Activated CD8-positive, alpha-beta T cell treated with anti-CD3 and anti-CD28 coated beads, Interleukin-2, amount 10 ng/mL, durations not matched to agents 7 days and 5 days (primary cell): ENCODE data around the gene ADCY7. TPM values are rescaled to one million over a fixed set of nuclear protein-coding genes. Genes with fewer than 3 reads are reported as not detected.
A peak's percentile ranks its signal among the peaks of the same experiment; 100 is the strongest.

Source experiments
- ATAC-seq: fragments of 150-1000 bp; cut with Tn5 transposase; one replicate; pipeline ENCODE4 v1.10.0; 2021; ENCODE audit warnings: moderate library complexity
- CTCF ChIA-PET: fragments of 350-600 bp; sonication (Branson Sonifier 250); formaldehyde crosslinking; loops from one replicate; lab custom pipeline; 2021; ENCODE audit warnings: antibody characterized with exemption; lab: Charles Lee
- POLR2A ChIA-PET: fragments of 350-600 bp; sonication (Branson Sonifier 250); formaldehyde crosslinking; loops from one replicate; lab custom pipeline; 2021; ENCODE audit warnings: antibody characterized with exemption; lab: Charles Lee
- DNase-seq: peaks from one replicate; pipeline ENCODE4 v3.0.0-alpha.2; 2020
- H3K27ac Mint-ChIP-seq: one replicate; pipeline ENCODE4 v1.8.0; 2021; ENCODE audit warnings: mild to moderate bottlenecking, mixed read lengths
- H3K27me3 Mint-ChIP-seq: one replicate; pipeline ENCODE4 v1.8.0; 2021; ENCODE audit warnings: low read depth, mixed read lengths
- H3K36me3 Mint-ChIP-seq: one replicate; pipeline ENCODE4 v1.8.0; 2021; ENCODE audit warnings: low read depth, mixed read lengths
- H3K4me1 Mint-ChIP-seq: one replicate; pipeline ENCODE4 v1.8.0; 2021; ENCODE audit warnings: low read depth, mixed read lengths
- H3K4me3 Mint-ChIP-seq: one replicate; pipeline ENCODE4 v1.8.0; 2021; ENCODE audit warnings: mild to moderate bottlenecking, mixed read lengths
- H3K9me3 Mint-ChIP-seq: one replicate; pipeline ENCODE4 v1.8.0; 2022; ENCODE audit warnings: mixed read lengths; ENCODE audit not compliant: insufficient read depth
- microRNA-seq: library from miRNA; unstranded; fragments of <30 nt; microRNA quantifications from one replicate; pipeline ENCODE4 v1.2.0, GENCODE V29; 2022
- total RNA-seq, 2 experiments: library from RNA; stranded (reverse); gene quantifications; one replicate each; pipeline ENCODE4 v1.2.3, GENCODE V29; 2021

Gene ADCY7
- total RNA-seq, 2 experiments from 2014 or later: 214 to 225 TPM

GRCh38 chr16:50354629-50355456, 88.5 kb downstream of the ADCY7 start:
- no peak for ATAC-seq
- CTCF ChIA-PET: interaction anchor here (0.6 to 13.2 kb wide), 38 partner anchors 8 to 452 kb away, joined by 3 to 439 read pairs (median 6); partner anchors contain the start of genes ADCY7, BRD7, CNEP1R1 and HEATR3
- H3K4me3 Mint-ChIP-seq: no peak overlapping the region

GRCh38 chr16:50359626-50360025, 93.3 kb downstream of the ADCY7 start:
- ATAC-seq (no peak), DNase-seq (no peak)
- Mint-ChIP-seq H3K4me3 (no peak overlapping the region), H3K9me3 (no peaks in the 10 kb centered on the region), H3K27me3 (no peaks in the 10 kb centered on the region), H3K36me3 (peaks cover 57% of the 10 kb centered on the region), H3K4me1 (peaks cover 42% of the 10 kb centered on the region), H3K27ac (peak overlapping the region; percentile 7)
- POLR2A ChIA-PET: no interaction called here
- CTCF ChIA-PET: interaction anchor here (0.9 to 13.2 kb wide), 12 partner anchors 8 to 447 kb away, joined by 3 to 439 read pairs (median 4); partner anchors contain the start of genes BRD7 and CNEP1R1

More at GRCh38 chr16:50354629-50355456, 88.5 kb downstream of the ADCY7 start:
- H3K27ac Mint-ChIP-seq: no peak overlapping the region
- POLR2A ChIA-PET: interaction anchor here (0.6 to 2.0 kb wide), 7 partner anchors 10 to 332 kb away, joined by 3 to 17 read pairs (median 4); no protein-coding TSS in a partner anchor
- no peaks in the 10 kb centered on the region for H3K27me3 Mint-ChIP-seq
- peaks cover 30% of the 10 kb centered on the region for H3K4me1 Mint-ChIP-seq
- no peak for DNase-seq
- no peaks in the 10 kb centered on the region for H3K9me3 Mint-ChIP-seq
- peaks cover 59% of the 10 kb centered on the region for H3K36me3 Mint-ChIP-seq

GRCh38 chr16:50360033-50360778, 93.9 kb downstream of the ADCY7 start:
- no peak for DNase-seq
- H3K36me3 Mint-ChIP-seq: peaks cover 55% of the 10 kb centered on the region
- ATAC-seq: no peak
- no peaks in the 10 kb centered on the region for H3K27me3 Mint-ChIP-seq
- H3K4me1 Mint-ChIP-seq: peaks cover 41% of the 10 kb centered on the region
- CTCF ChIA-PET: interaction anchor here (0.6 to 13.2 kb wide), 12 partner anchors 8 to 446 kb away, joined by 3 to 439 read pairs (median 4); partner anchors contain the start of genes BRD7 and CNEP1R1
- peak overlapping the region; percentile 9 for H3K27ac Mint-ChIP-seq
- H3K9me3 Mint-ChIP-seq: no peaks in the 10 kb centered on the region
- POLR2A ChIA-PET: no interaction called here
- no peak overlapping the region for H3K4me3 Mint-ChIP-seq

- H3K4me1 Mint-ChIP-seq: peaks cover 43% of the 10 kb centered on the region
- ATAC-seq (no peak), DNase-seq (no peak)
- no peak overlapping the region for H3K27ac Mint-ChIP-seq
- H3K4me3 Mint-ChIP-seq: no peak overlapping the region
- no peaks in the 10 kb centered on the region for H3K9me3 Mint-ChIP-seq
- no peaks in the 10 kb centered on the region for H3K27me3 Mint-ChIP-seq
- CTCF ChIA-PET: interaction anchor here (0.6 to 13.2 kb wide), 12 partner anchors 9 to 446 kb away, joined by 3 to 439 read pairs (median 5); partner anchors contain the start of genes BRD7 and CNEP1R1
- H3K36me3 Mint-ChIP-seq: peaks cover 58% of the 10 kb centered on the region
- POLR2A ChIA-PET: interaction anchor here (0.8 kb wide), 1 partner anchor 34 kb away, joined by 3 read pairs; no protein-coding TSS in a partner anchor
Observed at GRCh38 chr16:50360779-50361178, 94.4 kb downstream of the ADCY7 start.

- peaks cover 63% of the 10 kb centered on the region for H3K36me3 Mint-ChIP-seq
- ATAC-seq: no peak
- no peak overlapping the region for H3K4me3 Mint-ChIP-seq
- CTCF ChIA-PET: interaction anchor here (0.9 to 5.0 kb wide), 5 partner anchors 9 to 443 kb away, joined by 3 to 37 read pairs (median 3); no protein-coding TSS in a partner anchor
- no peak overlapping the region for H3K27ac Mint-ChIP-seq
- no peaks in the 10 kb centered on the region for H3K9me3 Mint-ChIP-seq
- POLR2A ChIA-PET: interaction anchor here (0.5 to 1.2 kb wide), 2 partner anchors 11 to 302 kb away, joined by 3 read pairs; no protein-coding TSS in a partner anchor
- H3K4me1 Mint-ChIP-seq: peaks cover 57% of the 10 kb centered on the region
- DNase-seq: peak; percentile 13
- no peaks in the 10 kb centered on the region for H3K27me3 Mint-ChIP-seq
Observed at GRCh38 chr16:50363656-50364055, 97.3 kb downstream of the ADCY7 start.

GRCh38 chr16:50365791-50366575, 99.6 kb downstream of the ADCY7 start:
- peak overlapping the region; percentile 3 for H3K4me3 Mint-ChIP-seq
- POLR2A ChIA-PET: no interaction called here
- H3K4me1 Mint-ChIP-seq: peaks cover 48% of the 10 kb centered on the region
- ATAC-seq: no peak
- no peaks in the 10 kb centered on the region for H3K9me3 Mint-ChIP-seq
- CTCF ChIA-PET: interaction anchor here (1.2 to 5.0 kb wide), 8 partner anchors 10 to 381 kb away, joined by 3 to 37 read pairs (median 8); partner anchors contain the start of gene CNEP1R1
- H3K36me3 Mint-ChIP-seq: peaks cover 49% of the 10 kb centered on the region
- H3K27me3 Mint-ChIP-seq: no peaks in the 10 kb centered on the region
- DNase-seq: no peak
- peak overlapping the region; percentile 7 for H3K27ac Mint-ChIP-seq

Small RNA genes lying within 50 kb of the gene (microRNA-seq; reads per million reads assigned to microRNA genes)
- gene MIR6771: 1.7 reads per million

Other genes with a start within 250 kb of the ADCY7 start
- gene CNEP1R1, start 241.3 kb upstream of the ADCY7 start, total RNA-seq: 10 to 100 TPM; 25.1 to 26.9 TPM
- gene HEATR3, start 200.6 kb upstream of the ADCY7 start, total RNA-seq: 10 to 100 TPM; 29.7 to 31.7 TPM
- gene TENT4B, start 113.2 kb upstream of the ADCY7 start, total RNA-seq: 10 to 100 TPM; 17.3 to 18.0 TPM
- gene BRD7, start 102.4 kb downstream of the ADCY7 start, total RNA-seq: 10 to 100 TPM; 88.9 to 90.4 TPM